Epithelial cell of proximal tubule (primary cell): Measurements from ENCODE around the gene IPO11. TPM values are rescaled to one million over a fixed set of nuclear protein-coding genes. Genes with fewer than 3 reads are reported as not detected.
"Not testable (repeated sequence)": the region's sequence is repeated elsewhere in the genome, so short reads cannot be mapped to it uniquely, and the experiment has no call there.

Experiments used
- DNase-seq: peaks from one replicate; pipeline ENCODE4 v3.0.0-alpha.2; 2011; ENCODE audit warnings: low read depth
- H3K4me3 ChIP-seq: 2 replicates; pipeline ENCODE4 v1.5.1; 2011; ENCODE audit warnings: low read depth, mild to moderate bottlenecking, low read length
- total RNA-seq: library from RNA; depleted of rRNA; stranded (reverse); fragments of >200 nt; gene quantifications from 2 replicates; pipeline ENCODE4 v1.2.3, GENCODE V29; 2015
- TF ChIP-seq, protein P1 (sequence below): conservative IDR thresholded peaks from 2 replicates; pipeline ENCODE4 v1.5.1; 2012; ENCODE audit warnings: low read depth, mild to moderate bottlenecking, low read length

IPO11 gene
- total RNA-seq, 1 donor from 2014 or later, result 6.6 TPM

DNA sequence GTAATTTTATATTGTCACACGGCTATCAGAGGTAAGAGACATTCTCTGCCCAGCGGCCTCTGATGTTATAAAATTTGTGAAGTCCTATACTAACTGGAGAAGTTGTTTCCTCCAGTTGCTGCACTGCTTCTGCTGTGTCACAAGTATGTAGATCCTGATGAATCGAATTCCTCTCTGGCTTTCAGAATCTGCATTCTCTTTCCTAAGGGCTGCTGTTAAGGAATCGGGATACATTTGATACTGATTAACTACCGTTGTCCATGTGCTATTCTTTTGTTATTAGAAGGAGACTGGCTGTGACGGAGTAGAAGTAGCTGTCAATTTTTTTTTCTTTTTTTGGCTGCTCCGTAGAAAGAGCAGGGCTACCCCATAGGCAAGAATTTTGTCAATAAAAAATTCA is 84.3 kb downstream of the IPO11 start:
- TF ChIP-seq, protein P1, sequence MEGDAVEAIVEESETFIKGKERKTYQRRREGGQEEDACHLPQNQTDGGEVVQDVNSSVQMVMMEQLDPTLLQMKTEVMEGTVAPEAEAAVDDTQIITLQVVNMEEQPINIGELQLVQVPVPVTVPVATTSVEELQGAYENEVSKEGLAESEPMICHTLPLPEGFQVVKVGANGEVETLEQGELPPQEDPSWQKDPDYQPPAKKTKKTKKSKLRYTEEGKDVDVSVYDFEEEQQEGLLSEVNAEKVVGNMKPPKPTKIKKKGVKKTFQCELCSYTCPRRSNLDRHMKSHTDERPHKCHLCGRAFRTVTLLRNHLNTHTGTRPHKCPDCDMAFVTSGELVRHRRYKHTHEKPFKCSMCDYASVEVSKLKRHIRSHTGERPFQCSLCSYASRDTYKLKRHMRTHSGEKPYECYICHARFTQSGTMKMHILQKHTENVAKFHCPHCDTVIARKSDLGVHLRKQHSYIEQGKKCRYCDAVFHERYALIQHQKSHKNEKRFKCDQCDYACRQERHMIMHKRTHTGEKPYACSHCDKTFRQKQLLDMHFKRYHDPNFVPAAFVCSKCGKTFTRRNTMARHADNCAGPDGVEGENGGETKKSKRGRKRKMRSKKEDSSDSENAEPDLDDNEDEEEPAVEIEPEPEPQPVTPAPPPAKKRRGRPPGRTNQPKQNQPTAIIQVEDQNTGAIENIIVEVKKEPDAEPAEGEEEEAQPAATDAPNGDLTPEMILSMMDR, result no peak
- DNase-seq, result no peak
- H3K4me3 ChIP-seq, result no peak overlapping the region

DNA sequence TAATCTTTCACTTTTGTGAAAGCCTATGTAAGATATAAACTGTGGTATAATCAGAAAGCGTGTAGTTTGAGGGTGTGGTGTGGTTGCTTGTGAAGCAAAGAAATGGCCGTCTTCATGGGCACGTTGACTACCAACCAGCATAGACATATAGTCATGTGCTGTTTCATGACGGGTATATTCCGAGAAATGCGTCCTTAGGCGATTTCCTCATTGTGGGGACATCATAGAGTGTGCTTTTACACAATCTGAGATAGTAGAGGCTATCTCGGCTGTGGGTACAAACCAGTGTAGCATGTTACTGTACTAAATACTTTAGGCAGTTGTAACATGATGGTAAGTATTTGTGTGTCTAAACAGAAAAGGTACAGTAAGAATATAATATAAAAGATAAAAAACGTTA is 86.4 kb downstream of the IPO11 start:
- DNase-seq, result no peak
- TF ChIP-seq, protein P1, result no peak
- H3K4me3 ChIP-seq, result no peak overlapping the region

DNA sequence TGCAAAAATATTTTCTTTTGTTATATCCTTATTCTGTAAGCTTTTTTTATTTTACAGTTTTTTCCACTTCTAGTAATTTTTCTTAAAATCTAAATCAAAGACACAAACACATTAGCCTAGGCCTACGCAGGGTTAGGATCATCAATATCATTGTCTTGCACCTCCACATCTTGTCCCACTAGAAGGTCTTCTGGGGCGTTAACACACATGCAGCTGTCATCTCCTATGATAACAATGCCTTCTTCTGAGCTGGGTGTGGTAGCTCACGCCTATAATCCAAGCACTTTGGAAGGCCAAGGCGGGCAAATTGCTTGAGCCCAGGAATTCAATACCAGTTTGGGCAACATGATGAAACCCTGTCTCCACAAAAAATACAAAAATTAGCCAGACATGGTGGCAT is 87.2 kb downstream of the IPO11 start:
- H3K4me3 ChIP-seq, result no peak overlapping the region
- TF ChIP-seq, protein P1, result no peak
- no peak for DNase-seq

DNA sequence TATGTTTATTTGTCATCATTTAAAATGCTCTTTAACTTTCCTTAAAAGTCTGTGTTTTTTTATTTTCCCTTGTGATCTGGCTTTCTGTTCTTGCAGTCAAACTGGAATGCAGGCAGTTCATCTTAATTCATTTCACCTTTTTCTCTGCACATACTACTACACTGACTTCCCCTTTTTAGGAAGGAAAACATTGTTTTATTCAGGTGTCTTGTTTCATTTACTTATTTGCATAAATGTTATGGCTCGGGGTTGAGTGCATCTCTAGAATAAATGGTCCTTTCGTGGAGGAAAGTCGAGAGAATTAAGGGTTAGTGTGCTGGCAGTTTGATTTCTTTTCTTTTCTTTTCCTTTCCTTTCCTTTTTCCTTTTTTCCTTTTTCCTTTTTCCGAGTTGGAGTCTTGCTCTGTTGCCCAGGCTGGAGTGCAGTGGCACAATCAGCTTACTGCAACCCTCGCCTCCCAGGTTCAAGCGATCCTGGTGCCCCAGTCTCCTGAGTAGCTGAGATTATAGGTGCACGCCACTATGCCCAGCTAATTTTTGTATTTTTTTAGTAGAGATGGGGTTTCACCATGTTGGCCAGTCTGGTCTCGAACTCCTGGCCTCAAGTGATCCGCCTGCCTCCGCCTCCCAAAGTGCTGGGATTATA is 90.0 kb downstream of the IPO11 start:
- TF ChIP-seq, protein P1, result no peak
- no peak overlapping the region for H3K4me3 ChIP-seq
- no peak for DNase-seq

DNA sequence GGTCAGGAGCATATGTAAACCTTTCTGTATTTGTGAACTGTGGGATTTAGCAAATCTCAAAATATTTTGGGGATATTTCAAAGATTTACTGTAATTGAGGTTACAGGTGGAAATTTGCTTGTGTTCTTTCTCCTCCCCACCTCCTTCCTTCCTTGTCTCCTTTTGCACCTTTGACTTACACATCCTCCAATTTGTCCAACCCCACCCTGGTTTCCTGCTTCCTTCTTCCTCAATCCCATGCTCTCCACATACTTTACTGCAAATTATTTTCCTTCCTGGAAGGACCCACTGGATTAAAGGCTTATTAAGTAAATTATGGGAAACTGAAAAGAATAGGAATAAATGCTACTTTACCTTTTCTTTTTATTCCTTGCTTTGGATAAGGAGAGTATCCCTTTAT is 91.6 kb downstream of the IPO11 start:
- TF ChIP-seq, protein P1, result no peak
- no peak overlapping the region for H3K4me3 ChIP-seq
- DNase-seq, result no peak

DNA sequence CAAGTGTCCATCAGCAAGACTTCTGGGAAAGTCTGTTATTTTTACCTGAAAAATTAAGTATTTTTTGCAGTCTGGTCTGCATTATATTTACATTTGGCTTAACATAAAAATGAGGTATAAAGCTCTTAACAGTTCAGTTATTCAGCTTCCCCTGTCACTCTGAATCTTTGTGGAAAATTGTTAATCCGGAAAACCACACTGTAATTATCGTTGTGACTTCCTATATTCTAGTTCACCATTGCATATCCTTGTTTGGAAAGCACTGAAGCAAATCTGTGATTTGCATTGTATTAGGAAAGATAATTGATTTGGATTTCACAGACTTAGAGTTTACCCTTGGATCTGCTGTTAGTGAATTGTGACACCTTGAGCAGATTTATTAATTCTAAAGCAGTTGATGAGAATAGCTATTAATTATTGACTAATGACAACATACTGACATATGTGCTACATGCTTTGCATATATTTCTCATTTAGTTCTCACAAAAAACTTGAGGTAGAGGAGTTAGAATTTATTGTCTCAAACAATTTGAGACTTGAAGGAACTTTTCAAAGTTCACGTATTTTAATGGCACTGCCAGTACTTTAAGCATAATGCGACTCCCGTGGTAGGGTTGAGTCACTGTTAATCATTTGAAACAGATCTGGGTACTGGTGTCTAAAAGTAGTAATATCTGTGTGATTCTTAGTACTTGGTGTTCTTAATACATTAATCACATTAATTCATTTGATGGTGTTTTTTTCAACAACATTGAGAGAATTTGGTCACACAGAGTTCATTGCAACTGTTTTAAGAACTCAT is 94.3 kb downstream of the IPO11 start:
- H3K4me3 ChIP-seq, result no peak overlapping the region
- peak; percentile 40 for DNase-seq
- TF ChIP-seq, protein P1, result no peak

DNA sequence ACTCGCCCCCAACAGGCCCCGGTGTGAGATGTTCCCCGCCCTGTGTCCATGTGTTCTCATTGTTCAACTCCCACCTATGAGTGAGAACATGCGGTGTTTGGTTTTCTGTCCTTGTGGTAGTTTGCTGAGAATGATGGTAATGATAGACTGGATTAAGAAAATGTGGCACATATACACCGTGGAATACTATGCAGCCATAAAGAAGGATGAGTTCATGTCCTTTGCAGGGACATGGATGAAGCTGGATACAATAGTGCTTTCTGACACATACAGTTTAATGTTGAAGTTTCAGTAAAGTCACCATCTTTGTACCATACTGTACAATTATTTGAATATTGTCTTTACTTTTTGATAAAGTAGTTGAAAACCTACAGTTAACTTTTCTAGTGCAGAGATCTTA is 96.2 kb downstream of the IPO11 start:
- H3K4me3 ChIP-seq, DNase-seq: not testable (repeated sequence)
